H1 (cell line): ENCODE measurements around the gene LOXL4. TPM values are rescaled to one million over a fixed set of nuclear protein-coding genes. Genes with fewer than 3 reads are reported as not detected.

ENCODE experiments used
- CTCF ChIA-PET: fragments of 300-600 bp; sonication (Branson Sonifier 250); formaldehyde crosslinking; loops from one replicate; lab custom pipeline; 2021; ENCODE audit not compliant: partially characterized antibody; lab: Charles Lee
- POLR2A ChIA-PET: fragments of 300-600 bp; sonication (Branson Sonifier 250); formaldehyde crosslinking; loops from one replicate; lab custom pipeline; 2021; ENCODE audit warnings: inconsistent platforms; ENCODE audit not compliant: partially characterized antibody; lab: Charles Lee
- DNase-seq, 2 experiments: peaks; one replicate each; pipeline versions ENCODE4 v3.0.0 to v3.0.0-alpha.2; 2010 to 2022; ENCODE audit warnings: low spot score in 2 of 2, low read depth in 1 of 2, mixed read lengths in 1 of 2
- FAIRE-seq: peaks from 2 replicates; lab custom pipeline; 2011; peaks lifted over from hg19 to GRCh38; lab: Jason Lieb, UNC
- H2AFZ ChIP-seq: 2 replicates; pipeline ENCODE4 v1.8.1; 2012; ENCODE audit warnings: low read length, inconsistent platforms
- H2AK5ac ChIP-seq: 2 replicates; pipeline ENCODE4 v1.6.1; 2013; ENCODE audit warnings: low read depth, low read length
- H2BK120ac ChIP-seq: replicated peaks from 2 replicates; pipeline ENCODE3; 2013; ENCODE audit warnings: low read depth, low read length, inconsistent platforms
- H2BK12ac ChIP-seq: 2 replicates; pipeline ENCODE4 v1.6.1; 2013; ENCODE audit warnings: low read depth, low read length
- H2BK15ac ChIP-seq: 2 replicates; pipeline ENCODE4 v1.6.1; 2013; ENCODE audit warnings: low read length
- H2BK20ac ChIP-seq: 2 replicates; pipeline ENCODE4 v1.6.1; 2013; ENCODE audit warnings: low read length
- H2BK5ac ChIP-seq: 2 replicates; pipeline ENCODE4 v1.6.1; 2013; ENCODE audit warnings: low read depth, low read length
- H3K14ac ChIP-seq: 2 replicates; pipeline ENCODE4 v1.6.1; 2013; ENCODE audit warnings: inconsistent platforms; ENCODE audit not compliant: insufficient read length
- H3K18ac ChIP-seq: 2 replicates; pipeline ENCODE4 v1.6.1; 2013; ENCODE audit warnings: low read length; ENCODE audit errors: extremely low read depth
- H3K23ac ChIP-seq: 2 replicates; pipeline ENCODE4 v1.6.1; 2013; ENCODE audit warnings: inconsistent platforms; ENCODE audit not compliant: insufficient read length
- H3K23me2 ChIP-seq: 2 replicates; pipeline ENCODE4 v1.6.1; 2013; ENCODE audit warnings: low read depth, low read length
- H3K27ac ChIP-seq: 2 replicates; pipeline ENCODE4 v1.6.1; 2011; ENCODE audit warnings: low read depth, low read length, inconsistent platforms
- H3K27me3 ChIP-seq, 4 experiments: replicated peaks in 1 of 4; 1 replicate in 1 of 4; 2 replicates in 3 of 4; pipeline versions ENCODE4 v1.6.1 to v1.8.1; 2011 to 2013; ENCODE audit warnings: low read length in 3 of 4, mild to moderate bottlenecking in 3 of 4, inconsistent platforms in 2 of 4, mixed read lengths in 2 of 4, moderate library complexity in 1 of 4; ENCODE audit not compliant: control insufficient read depth in 3 of 4, insufficient read depth in 3 of 4; ENCODE audit errors: extremely low read depth in 1 of 4
- H3K36me3 ChIP-seq, 4 experiments: 2 replicates each; pipeline versions ENCODE4 v1.6.1 to v1.8.1; 2011 to 2013; ENCODE audit warnings: mild to moderate bottlenecking in 4 of 4, low read length in 3 of 4, moderate library complexity in 2 of 4, control low read depth in 1 of 4, inconsistent platforms in 1 of 4; ENCODE audit not compliant: insufficient read depth in 4 of 4, control insufficient read depth in 2 of 4
- H3K4ac ChIP-seq: replicated peaks from 2 replicates; pipeline ENCODE3; 2013; ENCODE audit warnings: low read length, low read depth, mixed read lengths, inconsistent platforms; ENCODE audit not compliant: insufficient read length
- H3K4me1 ChIP-seq, 4 experiments: replicated peaks in 1 of 4; 1 replicate in 1 of 4; 2 replicates in 3 of 4; pipeline versions ENCODE4 v1.6.1 to v1.8.1; 2011 to 2013; ENCODE audit warnings: low read length in 3 of 4, inconsistent platforms in 2 of 4, mixed read lengths in 1 of 4; ENCODE audit not compliant: insufficient read depth in 4 of 4, control insufficient read depth in 3 of 4
- H3K4me2 ChIP-seq, 2 experiments: 2 replicates each; pipeline versions ENCODE4 v1.6.1 to v1.8.1; 2011 to 2013; ENCODE audit warnings: low read depth in 2 of 2, low read length in 2 of 2, control low read depth in 1 of 2, inconsistent platforms in 1 of 2, mild to moderate bottlenecking in 1 of 2; ENCODE audit not compliant: insufficient read depth in 1 of 2
- H3K4me3 ChIP-seq, 4 experiments: fragments of 200-600, 300-600 bp in 1 of 4; sonication (generic), shearing (Covaris generic), sonication (Bioruptor Twin) in 1 of 4; 2 replicates each; pipeline versions ENCODE4 v1.5.1 to v1.8.1; 2011 to 2016; ENCODE audit warnings: low read length in 4 of 4, low read depth in 3 of 4, control low read depth in 2 of 4, inconsistent platforms in 2 of 4, mild to moderate bottlenecking in 2 of 4, mixed read lengths in 1 of 4, moderate library complexity in 1 of 4; ENCODE audit not compliant: insufficient read depth in 2 of 4; ENCODE audit errors: extremely low read depth in 1 of 4
- H3K56ac ChIP-seq: replicated peaks from 2 replicates; pipeline ENCODE3; 2013; ENCODE audit warnings: low read depth, mild to moderate bottlenecking, mixed read lengths, low read length, inconsistent platforms; ENCODE audit not compliant: insufficient read length
- H3K79me1 ChIP-seq: 2 replicates; pipeline ENCODE4 v1.6.1; 2013; ENCODE audit warnings: low read depth, low read length, control low read depth
- H3K79me2 ChIP-seq, 2 experiments: 2 replicates each; pipeline versions ENCODE4 v1.6.1 to v1.8.1; 2012 to 2013; ENCODE audit warnings: low read length in 2 of 2, mild to moderate bottlenecking in 2 of 2, inconsistent platforms in 1 of 2; ENCODE audit not compliant: insufficient read depth in 2 of 2, control insufficient read depth in 1 of 2
- H3K9ac ChIP-seq, 4 experiments: replicated peaks in 1 of 4; 1 replicate in 1 of 4; 2 replicates in 3 of 4; pipeline versions ENCODE4 v1.6.1 to v1.8.1; 2011 to 2013; ENCODE audit warnings: low read depth in 3 of 4, low read length in 3 of 4, control low read depth in 2 of 4, mild to moderate bottlenecking in 2 of 4, moderate library complexity in 2 of 4, inconsistent platforms in 1 of 4; ENCODE audit errors: extremely low read depth in 1 of 4
- H3K9me3 ChIP-seq, 2 experiments: 2 replicates each; pipeline versions ENCODE4 v1.6.1 to v1.8.1; 2012 to 2013; ENCODE audit warnings: mild to moderate bottlenecking in 2 of 2, moderate library complexity in 2 of 2, control low read depth in 1 of 2, inconsistent platforms in 1 of 2, low read depth in 1 of 2, low read length in 1 of 2, mixed read lengths in 1 of 2; ENCODE audit not compliant: insufficient read depth in 2 of 2
- H4K20me1 ChIP-seq, 2 experiments: replicated peaks in 1 of 2; 2 replicates each; pipeline versions ENCODE3 to v1.8.1; 2011 to 2013; ENCODE audit warnings: inconsistent platforms in 2 of 2, low read length in 2 of 2, mild to moderate bottlenecking in 1 of 2; ENCODE audit not compliant: insufficient read depth in 2 of 2, control insufficient read depth in 1 of 2
- H4K5ac ChIP-seq: 2 replicates; pipeline ENCODE4 v1.6.1; 2013; ENCODE audit warnings: low read length, low read depth, mixed read lengths, inconsistent platforms; ENCODE audit not compliant: insufficient read length
- H4K8ac ChIP-seq: 2 replicates; pipeline ENCODE4 v1.8.0; 2013; ENCODE audit warnings: mild to moderate bottlenecking, moderate library complexity, low read length, inconsistent platforms; ENCODE audit not compliant: insufficient read depth; ENCODE audit errors: extremely low read depth
- H4K91ac ChIP-seq: replicated peaks from 2 replicates; pipeline ENCODE3; 2013; ENCODE audit warnings: low read length, mixed read lengths, inconsistent platforms; ENCODE audit not compliant: insufficient read length
- CHD1 ChIP-seq: IDR thresholded peaks from 2 replicates; pipeline ENCODE4 v1.6.1; 2012; ENCODE audit warnings: low read depth, low read length, improper control_type of control experiment
- CTCF ChIP-seq, 3 experiments: IDR thresholded peaks; 1 replicate in 2 of 3; 2 replicates in 1 of 3; pipeline versions ENCODE4 v1.5.1 to v1.6.1; 2011; ENCODE audit warnings: low read length in 3 of 3, mild to moderate bottlenecking in 3 of 3, inconsistent platforms in 2 of 3, low read depth in 1 of 3, moderate library complexity in 1 of 3; ENCODE audit not compliant: insufficient read depth in 1 of 3; ENCODE audit errors: control extremely low read depth in 1 of 3
- NANOG ChIP-seq: IDR thresholded peaks from 2 replicates; pipeline ENCODE4 v1.6.1; 2011; ENCODE audit warnings: low read length, low read depth, mild to moderate bottlenecking, inconsistent platforms; ENCODE audit not compliant: insufficient read depth, poor library complexity, severe bottlenecking
- RAD21 ChIP-seq, 2 experiments: IDR thresholded peaks in 1 of 2; conservative IDR thresholded peaks in 1 of 2; 2 replicates each; pipeline ENCODE4 v1.6.1; 2011; ENCODE audit warnings: low read depth in 2 of 2, low read length in 2 of 2, improper control_type of control experiment in 1 of 2, inconsistent platforms in 1 of 2, mild to moderate bottlenecking in 1 of 2, moderate library complexity in 1 of 2
- TAF7 ChIP-seq: optimal IDR thresholded peaks from 2 replicates; pipeline ENCODE3; 2011; ENCODE audit warnings: low read depth, mild to moderate bottlenecking, inconsistent platforms, low read length, moderate library complexity, borderline replicate concordance
- TCF12 ChIP-seq: IDR thresholded peaks from 2 replicates; pipeline ENCODE4 v1.6.1; 2011; ENCODE audit warnings: low read depth, mild to moderate bottlenecking, low read length
- WGBS, 2 experiments: shearing (Covaris generic) in 1 of 2; methylation state at CpG; one replicate each; pipeline versions ENCODE4 v1.1.6 to v1.1.7; 2013 to 2015; ENCODE audit warnings: low lambda C conversion rate in 2 of 2, mixed read lengths in 2 of 2, inconsistent platforms in 1 of 2, low coverage in 1 of 2, missing lambda C conversion rate in 1 of 2; ENCODE audit not compliant: insufficient replicate concordance in 2 of 2, insufficient coverage in 1 of 2, insufficient read length in 1 of 2; ENCODE audit errors: extremely low coverage in 1 of 2, missing lambda C conversion rate in 1 of 2; 5-methylcytosine and 5-hydroxymethylcytosine counted together
- polyA plus RNA-seq, 7 experiments: library from polyadenylated mRNA; depleted of rRNA in 3 of 7; stranded (reverse) in 5 of 7; unstranded in 2 of 7; fragments of >200 nt in 5 of 7; fragments of 200-250 nt in 2 of 7; gene quantifications; 1 replicate in 5 of 7; 2 replicates in 1 of 7; 4 replicates in 1 of 7; pipeline versions ENCODE4 v1.2.1 to v1.2.3, GENCODE V29; 2011 to 2013; ENCODE audit warnings: missing spikeins in 2 of 7, mixed read lengths in 2 of 7
- total RNA-seq: library from RNA; stranded (reverse); fragmentation: NEBNext Ultra II Directional; extraction: Animal tissue kit (Norgen Biotek cat#: 25700); gene quantifications from 2 replicates; pipeline ENCODE4 v1.2.1, GENCODE V29; 2021

The LOXL4 gene
- total and polyA plus RNA-seq, 2 of the 8 experiments (the other 6 are each of a cell fraction or from before 2014, with no cell fraction given): 0.13 to 0.27 TPM

DNA sequence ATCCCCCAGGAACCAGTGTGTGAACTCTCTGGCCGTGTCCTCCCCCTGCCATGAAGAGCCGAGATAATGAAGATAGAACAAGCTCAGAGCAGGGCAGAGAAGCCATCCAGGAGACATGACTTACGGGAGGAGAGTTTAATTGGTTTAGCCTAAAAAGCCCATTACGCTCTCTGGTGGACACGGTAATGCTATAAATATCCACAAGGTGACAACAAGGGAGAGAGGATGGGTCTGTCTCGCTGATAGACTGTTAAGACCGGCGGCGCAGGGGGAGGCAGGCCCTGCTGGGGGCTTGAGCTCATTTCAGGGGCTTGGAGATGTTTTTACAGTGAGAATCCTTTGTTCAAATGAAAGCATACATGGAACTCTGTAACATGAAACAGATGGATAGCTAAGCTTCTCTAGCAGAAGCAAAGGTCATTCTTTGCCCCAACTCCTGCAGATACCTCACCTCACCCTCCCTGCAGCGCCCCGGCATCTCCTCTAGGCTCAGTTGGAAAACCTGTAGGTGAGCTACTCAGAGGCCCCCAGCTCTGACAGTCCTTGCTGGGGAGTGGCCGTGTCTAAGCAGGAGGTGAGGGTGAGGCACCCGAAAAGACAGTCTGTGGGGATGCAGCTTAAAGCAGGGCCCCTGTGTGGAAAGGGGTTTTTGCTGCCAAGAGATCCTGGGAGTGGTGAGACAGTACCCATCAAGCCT, 40.8 kb upstream of the LOXL4 start:
- Histone ChIP-seq H4K8ac (peak overlapping the region; percentile 6; the same call in 1 of the 2 replicates), H3K18ac (no peak overlapping the region; the same call in 1 of the 2 replicates), H2BK5ac (0 out of 2 replicates have a peak overlapping the region, but pooled peaks have one; percentile 6), H2AK5ac (no peak overlapping the region), H3K4me3 (peak overlapping the region in 3 of 4 experiments; percentile 13 to 48 (median 36); a peak in 6 of 8 replicates), H3K9ac (no peak overlapping the region; a peak in 1 of 7 replicates), H2BK20ac (no peak overlapping the region), H2BK12ac (peak overlapping the region; percentile 40; the same call in 1 of the 2 replicates), H3K23me2 (peaks cover 3% of the 10 kb centered on the region; the same call in 1 of the 2 replicates), H3K9me3 (no peaks in the 10 kb centered on the region), H4K5ac (no peak overlapping the region), H2AFZ (peak overlapping the region; percentile 98)
- peak in 1 of 2 experiments; percentile 33; a peak in 1 of 4 replicates for TF ChIP-seq RAD21 (IDR thresholded peaks at IDR 0.05 in 1 of 2, conservative IDR thresholded peaks at IDR 0.05 in 1 of 2; ENCODE audit: low read depth in 2 of 2, low read length in 2 of 2)
- TF ChIP-seq TCF12: no peak
- TF ChIP-seq CTCF (IDR thresholded peaks at IDR 0.05; ENCODE audit: control extremely low read depth in 1 of 3, insufficient read depth in 1 of 3, low read depth in 1 of 3, low read length in 3 of 3): peak; percentile 1 to 46 (median 22)
- no peak for TF ChIP-seq TAF7
- TF ChIP-seq CHD1: no peak
- TF ChIP-seq NANOG: no peak
- TF ChIP-seq, all 59 proteins: peak for 2
- Histone ChIP-seq H3K14ac (no peak overlapping the region), H4K91ac (no peak overlapping the region), H2BK120ac (no peak overlapping the region), H3K79me1 (no peaks in the 10 kb centered on the region), H3K79me2 (no peaks in the 10 kb centered on the region), H3K4me1 (peaks cover 0 to 7% (median 5%) of the 10 kb centered on the region in 4 experiments; a peak in 6 of 7 replicates), H3K27ac (no peak overlapping the region), H3K56ac (no peak overlapping the region), H3K27me3 (no peaks in the 10 kb centered on the region), H3K23ac (no peak overlapping the region), H3K36me3 (no peaks in the 10 kb centered on the region), H4K20me1 (no peaks in the 10 kb centered on the region), H3K4ac (no peak overlapping the region), H3K4me2 (peak overlapping the region; percentile 31 to 68; a peak in 3 of 4 replicates), H2BK15ac (no peak overlapping the region)
- CTCF ChIA-PET: interaction anchor here (0.6 to 3.9 kb wide), 58 partner anchors 7 to 1142 kb away, joined by 3 to 117 read pairs (median 4); partner anchors contain the start of gene LOXL4
- POLR2A ChIA-PET: interaction anchor here (0.8 to 1.0 kb wide), 3 partner anchors 16 to 47 kb away, joined by 3 read pairs; no protein-coding TSS in a partner anchor
- FAIRE-seq (no peak), DNase-seq (no peak)
- WGBS, 2 experiments: 72% methylated on average over 13 of the region's 13 CpGs; no CpG with 5 or more reads in 1 of the 2 experiments
